ENCODE results near the gene CADM2. TPM values are rescaled to one million over a fixed set of nuclear protein-coding genes. Genes with fewer than 3 reads are reported as not detected.

Gene CADM2
- total RNA-seq, 1 experiment from 2014 or later: 10.9 TPM

- Histone ChIP-seq H2BK15ac (ENCODE audit: low read depth, low read length) (no peak overlapping the region), H3K14ac (ENCODE audit: insufficient read depth, low read length) (no peak overlapping the region), H3K9ac (ENCODE audit: extremely low read depth, insufficient read length, low read length) (no peak overlapping the region), H3K79me2 (ENCODE audit: insufficient read depth, low read length) (no peaks in the 10 kb centered on the region), H2BK120ac (ENCODE audit: low read depth, low read length, poor library complexity, severe bottlenecking) (no peak overlapping the region), H3K4ac (ENCODE audit: low read depth, low read length) (no peak overlapping the region), H3K9me3 (ENCODE audit: control insufficient read depth, low read depth, low read length) (no peaks in the 10 kb centered on the region), H3K27ac (ENCODE audit: insufficient read length, low read depth, low read length) (no peak overlapping the region), H3K4me1 (ENCODE audit: insufficient read depth, low read length) (peaks cover 5% of the 10 kb centered on the region), H3K23me2 (ENCODE audit: insufficient read length, low read depth, low read length, poor library complexity, severe bottlenecking) (no peaks in the 10 kb centered on the region), H4K20me1 (ENCODE audit: control insufficient read depth, insufficient read depth, insufficient read length) (no peaks in the 10 kb centered on the region), H2BK20ac (ENCODE audit: low read depth, low read length, poor library complexity, severe bottlenecking) (no peak overlapping the region), H2AFZ (ENCODE audit: low read length) (no peak overlapping the region), H3K79me1 (ENCODE audit: insufficient read depth, low read depth, low read length, poor library complexity, severe bottlenecking) (no peaks in the 10 kb centered on the region), H2BK5ac (ENCODE audit: insufficient read length, low read length) (no peak overlapping the region), H3K4me2 (ENCODE audit: insufficient read depth, insufficient read length, low read length) (no peak overlapping the region), H2BK12ac (ENCODE audit: insufficient read length, low read depth, low read length) (no peak overlapping the region), H4K5ac (ENCODE audit: insufficient read length, low read depth, low read length) (no peak overlapping the region), H3K56ac (ENCODE audit: insufficient read length, low read depth, low read length) (no peak overlapping the region), H4K8ac (replicated peaks; ENCODE audit: insufficient read length, low read depth, low read length) (no peak overlapping the region), H3K23ac (ENCODE audit: insufficient read length, low read depth, low read length) (no peak overlapping the region), H2AK5ac (ENCODE audit: insufficient read length, low read length) (no peak overlapping the region), H4K91ac (ENCODE audit: insufficient read length, low read depth, low read length) (no peak overlapping the region), H3T11ph (ENCODE audit: low read length) (no peak overlapping the region), H3K18ac (ENCODE audit: insufficient read length, low read depth, low read length) (no peak overlapping the region), H3K27me3 (ENCODE audit: insufficient read depth, low read length) (no peaks in the 10 kb centered on the region)
- Mint-ChIP-seq H3K27me3 (ENCODE audit: low read depth) (no peaks in the 10 kb centered on the region), H3K9me3 (no peaks in the 10 kb centered on the region), H3K4me1 (peaks cover 31 to 32% of the 10 kb centered on the region in 2 experiments), H3K27ac (peak overlapping the region in 1 of 3 experiments; percentile 52; a peak in 1 of 7 replicates), H3K36me3 (ENCODE audit: insufficient read depth in 1 of 3, low read depth in 3 of 3) (peaks cover 0 to 2% (median 0%) of the 10 kb centered on the region in 3 experiments; a peak in 1 of 7 replicates), H3K4me3 (no peak overlapping the region)
- TF ChIP-seq, protein P1, sequence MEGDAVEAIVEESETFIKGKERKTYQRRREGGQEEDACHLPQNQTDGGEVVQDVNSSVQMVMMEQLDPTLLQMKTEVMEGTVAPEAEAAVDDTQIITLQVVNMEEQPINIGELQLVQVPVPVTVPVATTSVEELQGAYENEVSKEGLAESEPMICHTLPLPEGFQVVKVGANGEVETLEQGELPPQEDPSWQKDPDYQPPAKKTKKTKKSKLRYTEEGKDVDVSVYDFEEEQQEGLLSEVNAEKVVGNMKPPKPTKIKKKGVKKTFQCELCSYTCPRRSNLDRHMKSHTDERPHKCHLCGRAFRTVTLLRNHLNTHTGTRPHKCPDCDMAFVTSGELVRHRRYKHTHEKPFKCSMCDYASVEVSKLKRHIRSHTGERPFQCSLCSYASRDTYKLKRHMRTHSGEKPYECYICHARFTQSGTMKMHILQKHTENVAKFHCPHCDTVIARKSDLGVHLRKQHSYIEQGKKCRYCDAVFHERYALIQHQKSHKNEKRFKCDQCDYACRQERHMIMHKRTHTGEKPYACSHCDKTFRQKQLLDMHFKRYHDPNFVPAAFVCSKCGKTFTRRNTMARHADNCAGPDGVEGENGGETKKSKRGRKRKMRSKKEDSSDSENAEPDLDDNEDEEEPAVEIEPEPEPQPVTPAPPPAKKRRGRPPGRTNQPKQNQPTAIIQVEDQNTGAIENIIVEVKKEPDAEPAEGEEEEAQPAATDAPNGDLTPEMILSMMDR (conservative IDR thresholded peaks at IDR 0.05): no peak
- WGBS (ENCODE audit: extremely low coverage, insufficient read length, low lambda C conversion rate): no CpG with 5 or more reads among the region's 1 CpG
- no peak for DNase-seq
Measured at GRCh38 chr3:85935171-85935570, 976.4 kb downstream of the CADM2 start.

Measured in H9 (cell line).